Measurements from ENCODE around the gene ASCC3.
"Not testable (repeated sequence)": the region's sequence is repeated elsewhere in the genome, so short reads cannot be mapped to it uniquely, and the experiment has no call there.

ASCC3 gene

GRCh38 chr6:100883347-100883746 lies 2.2 kb upstream of the ASCC3 start:
- no peak for DNase-seq (ENCODE audit: low read depth)

- DNase-seq (ENCODE audit: low read depth): no peak
Measured at GRCh38 chr6:100881707-100882040, 545 bp upstream of the ASCC3 start.

GRCh38 chr6:100880149-100880852 lies 828 bp downstream of the ASCC3 start:
- peak; percentile 42 for DNase-seq (ENCODE audit: low read depth)

GRCh38 chr6:100879317-100879716 lies 1.8 kb downstream of the ASCC3 start:
- no peak for DNase-seq (ENCODE audit: low read depth)

GRCh38 chr6:100877851-100878250 lies 3.3 kb downstream of the ASCC3 start:
- DNase-seq (ENCODE audit: low read depth): no peak

GRCh38 chr6:100876251-100876650 lies 4.9 kb downstream of the ASCC3 start:
- no peak for DNase-seq (ENCODE audit: low read depth)

GRCh38 chr6:100865525-100865924 lies 15.6 kb downstream of the ASCC3 start:
- DNase-seq (ENCODE audit: low read depth): no peak

- no peak for DNase-seq (ENCODE audit: low read depth)
Measured at GRCh38 chr6:100862063-100862462, 19.1 kb downstream of the ASCC3 start.

- DNase-seq (ENCODE audit: low read depth): no peak
Measured at GRCh38 chr6:100856146-100856545, 25.0 kb downstream of the ASCC3 start.

- no peak for DNase-seq (ENCODE audit: low read depth)
Measured at GRCh38 chr6:100851819-100852218, 29.3 kb downstream of the ASCC3 start.

- DNase-seq (ENCODE audit: low read depth): no peak
Measured at GRCh38 chr6:100850174-100850573, 31.0 kb downstream of the ASCC3 start.

GRCh38 chr6:100846276-100846675 lies 34.9 kb downstream of the ASCC3 start:
- no peak for DNase-seq (ENCODE audit: low read depth)

GRCh38 chr6:100845676-100846075 lies 35.5 kb downstream of the ASCC3 start:
- no peak for DNase-seq (ENCODE audit: low read depth)

- no peak for DNase-seq (ENCODE audit: low read depth)
Measured at GRCh38 chr6:100839419-100839818, 41.7 kb downstream of the ASCC3 start.

- DNase-seq (ENCODE audit: low read depth): no peak
Measured at GRCh38 chr6:100838011-100838410, 43.1 kb downstream of the ASCC3 start.

- peak; percentile 3 for DNase-seq (ENCODE audit: low read depth)
Measured at GRCh38 chr6:100833972-100834574, 47.1 kb downstream of the ASCC3 start.

- DNase-seq (ENCODE audit: low read depth): not testable (repeated sequence)
Measured at GRCh38 chr6:100829077-100829595, 52.0 kb downstream of the ASCC3 start.

- no peak for DNase-seq (ENCODE audit: low read depth)
Measured at GRCh38 chr6:100823041-100823440, 58.1 kb downstream of the ASCC3 start.

GRCh38 chr6:100818066-100818465 lies 63.1 kb downstream of the ASCC3 start:
- no peak for DNase-seq (ENCODE audit: low read depth)

- DNase-seq (ENCODE audit: low read depth): no peak
Measured at GRCh38 chr6:100810015-100810414, 71.1 kb downstream of the ASCC3 start.

GRCh38 chr6:100809346-100809745 lies 71.8 kb downstream of the ASCC3 start:
- DNase-seq (ENCODE audit: low read depth): no peak

GRCh38 chr6:100808638-100809275 lies 72.4 kb downstream of the ASCC3 start:
- DNase-seq (ENCODE audit: low read depth): peak; percentile 46

- DNase-seq (ENCODE audit: low read depth): peak; percentile 42
Measured at GRCh38 chr6:100806296-100806695, 74.8 kb downstream of the ASCC3 start.
